GM12872 (cell line): Measurements from ENCODE around the gene PLD1.

ENCODE experiments used
- CTCF ChIP-seq: IDR thresholded peaks from 3 replicates; pipeline ENCODE4 v1.5.1; 2011; ENCODE audit warnings: low read depth, mild to moderate bottlenecking, low read length, moderate library complexity; ENCODE audit not compliant: insufficient read depth

Gene PLD1

DNA sequence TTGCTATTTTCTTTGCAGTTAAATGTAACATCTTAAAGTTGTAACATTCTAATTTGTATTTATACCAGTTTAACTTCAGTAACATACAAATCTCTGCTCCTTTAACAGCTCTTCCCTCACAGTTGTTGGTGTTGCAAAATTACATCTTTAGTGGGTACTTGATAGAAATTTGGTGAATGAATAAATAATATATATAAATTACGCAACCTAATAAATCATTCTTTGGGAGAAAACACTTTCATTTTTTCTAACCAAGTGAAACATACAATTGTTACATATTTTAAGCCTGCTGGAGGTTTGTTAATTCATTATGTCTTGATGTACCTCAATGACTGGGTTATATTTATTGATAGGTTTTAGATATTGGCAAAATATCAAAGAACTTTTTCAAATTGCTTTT, 118.8 kb downstream of the PLD1 start:
- TF ChIP-seq CTCF: no peak

DNA sequence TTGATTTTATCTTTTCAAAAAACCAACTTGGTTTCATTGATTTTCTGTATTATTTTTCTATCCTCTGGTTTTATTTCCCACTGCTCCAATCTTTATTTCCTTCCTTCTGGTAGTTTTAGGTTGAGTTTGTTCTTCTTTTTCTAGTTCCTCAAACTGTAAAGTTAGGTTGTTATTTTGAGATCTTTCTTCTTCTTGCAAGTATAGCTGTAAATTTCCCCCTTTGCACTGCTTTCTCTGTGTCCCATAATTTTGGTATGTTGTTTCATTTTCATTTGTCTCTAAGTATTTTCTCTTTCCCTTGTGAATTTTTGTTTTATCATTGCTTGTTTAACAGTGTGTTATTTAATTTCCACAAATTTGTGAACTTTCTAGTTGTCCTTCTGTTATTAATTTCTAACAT, 120.0 kb downstream of the PLD1 start:
- TF ChIP-seq CTCF: no peak

DNA sequence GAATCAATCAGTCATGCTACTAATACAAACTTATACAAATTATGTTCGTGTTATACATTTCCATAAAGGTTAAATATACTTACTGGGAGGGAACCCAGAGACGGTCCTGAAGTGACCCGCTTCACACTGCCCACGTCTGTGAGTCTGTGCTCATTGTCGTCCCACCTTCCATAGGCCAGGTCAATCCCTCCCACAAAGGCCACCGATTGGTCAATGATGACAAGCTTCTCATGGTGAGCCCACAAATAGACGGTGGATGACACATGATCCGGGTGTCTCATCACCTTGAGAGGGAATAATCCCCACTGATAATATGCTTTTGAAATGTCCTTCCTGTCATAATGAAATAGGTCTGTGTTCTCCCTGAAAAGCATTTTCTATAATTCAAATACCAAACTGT, 121.7 kb downstream of the PLD1 start:
- TF ChIP-seq CTCF: no peak

DNA sequence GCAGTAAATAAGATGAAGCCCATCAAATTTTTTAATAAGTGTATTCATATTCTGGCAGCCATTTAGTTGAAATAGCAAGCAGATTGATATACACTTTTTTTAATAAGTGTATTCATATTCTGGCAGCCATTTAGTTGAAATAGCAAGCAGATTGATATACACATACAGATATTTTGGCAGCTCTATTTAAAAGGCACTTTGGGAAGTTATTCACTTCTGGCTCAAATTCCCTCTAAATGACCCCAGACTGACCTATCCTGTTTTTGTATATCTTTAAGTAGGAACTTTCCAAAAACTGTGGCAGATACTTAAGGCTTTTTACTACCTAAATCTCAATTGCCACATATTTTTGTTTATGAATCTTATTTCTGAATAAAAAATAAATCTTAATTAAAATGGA, 122.3 kb downstream of the PLD1 start:
- TF ChIP-seq CTCF: no peak

GRCh38 chr3:171687581-171687980, 122.7 kb downstream of the PLD1 start:
- no peak for TF ChIP-seq CTCF

DNA sequence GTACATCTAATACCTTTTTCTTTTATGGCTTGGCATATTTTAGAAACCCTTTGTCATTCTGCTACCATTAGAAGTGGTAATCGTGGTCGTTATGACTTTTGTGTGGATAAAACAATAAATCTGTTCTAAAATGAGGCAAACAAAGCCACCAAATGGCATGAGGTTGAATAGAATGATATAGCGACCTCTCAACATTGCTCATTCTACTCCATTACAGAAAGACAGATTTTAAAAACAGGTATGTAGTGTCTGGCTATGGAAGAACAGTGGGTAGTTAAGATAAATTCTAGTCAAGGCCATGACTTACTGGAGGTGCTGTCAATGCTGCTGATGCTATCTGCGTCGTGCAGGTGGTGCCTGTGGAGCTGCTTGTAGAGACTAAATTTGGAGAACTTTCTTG, 123.2 kb downstream of the PLD1 start:
- TF ChIP-seq CTCF: no peak

- TF ChIP-seq CTCF: no peak
These were observed 125.0 kb downstream of the PLD1 start for GRCh38 chr3:171685116-171685895.
